Lung microvascular endothelial cell (primary cell): ENCODE results near the gene PECR. TPM values are rescaled to one million over a fixed set of nuclear protein-coding genes. Genes with fewer than 3 reads are reported as not detected.

Source experiments
- DNase-seq, 2 donors: peaks; one replicate each; pipeline versions ENCODE4 v3.0.0 to v3.0.0-alpha.2; 2010; ENCODE audit warnings: low read depth in 2 of 2
- total RNA-seq: library from RNA; depleted of rRNA; stranded (reverse); fragments of >200 nt; gene quantifications from 2 replicates; pipeline ENCODE4 v1.2.1, GENCODE V29; 2014

Gene PECR
- 6.5 and 10.9 TPM in 2 replicates for total RNA-seq

DNA sequence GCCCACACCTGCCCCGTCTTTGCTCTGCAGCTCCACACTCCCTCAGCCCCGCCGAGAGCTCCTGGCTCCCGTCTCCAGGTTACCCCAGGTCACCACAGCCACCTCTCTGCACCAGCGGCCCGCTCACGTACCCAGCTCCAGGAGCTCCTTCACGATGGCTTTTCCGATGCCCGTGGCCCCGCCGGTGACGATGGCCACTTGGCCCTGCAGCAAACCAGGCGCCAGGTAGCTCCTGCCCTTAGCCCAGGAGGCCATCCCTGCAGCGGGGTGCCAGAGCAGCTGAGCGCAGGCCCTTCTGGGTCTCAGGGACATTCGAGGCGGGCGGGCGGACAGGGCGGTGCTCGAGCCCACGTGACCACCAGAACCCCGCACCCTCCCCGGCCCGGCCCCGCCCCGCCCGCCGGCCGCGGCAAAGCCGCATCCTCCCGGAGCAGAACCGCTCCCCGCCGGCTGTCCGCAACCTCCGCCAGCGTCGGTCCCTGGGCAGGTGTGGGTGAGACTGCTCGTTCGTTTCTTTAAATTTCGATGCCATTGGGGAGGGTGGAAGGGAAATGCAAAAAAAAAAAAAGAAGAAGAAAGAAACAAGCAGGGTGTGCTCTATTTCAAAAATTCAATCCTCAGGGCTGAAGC is at the start of gene PECR, which contains the start of gene TMEM169:
Gene PECR, minus strand, starts transcription at position 323 of the 630 bp plus-strand sequence. Its CDS starts 68 bp downstream, at position 255.
Gene TMEM169, plus strand, starts transcription at position 433 of the 630 bp plus-strand sequence. CDS start 14,045 bp downstream, outside the sequence.
- DNase-seq: peak; percentile 43 to 64

DNA sequence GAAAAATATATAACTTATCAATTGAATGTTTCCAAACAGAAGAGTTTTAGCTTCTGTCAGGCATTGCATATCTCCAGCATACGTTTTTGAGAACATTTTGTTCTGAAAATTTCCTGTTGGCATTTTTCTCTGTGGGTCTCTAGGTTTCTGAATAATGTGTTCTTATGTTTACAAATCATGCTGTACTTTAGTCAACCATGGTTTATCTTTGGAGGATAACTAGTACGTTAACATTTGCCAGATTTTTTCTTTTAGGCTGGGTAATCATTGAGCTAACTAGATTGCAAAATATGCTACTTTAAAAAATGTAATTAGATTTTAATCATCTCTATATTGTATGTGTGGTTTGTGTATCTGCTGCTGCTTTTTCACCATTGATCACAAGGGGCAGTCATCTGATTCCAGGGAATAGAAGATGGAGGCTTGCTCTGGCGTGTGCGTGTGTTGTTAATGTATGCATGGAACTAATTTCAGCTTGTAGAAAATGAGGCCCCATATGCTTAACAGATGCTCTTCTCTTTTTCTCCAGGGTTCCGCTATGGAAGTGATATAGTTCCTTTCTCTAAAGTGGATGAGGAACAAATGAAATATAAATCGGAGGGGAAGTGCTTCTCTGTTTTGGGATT is 48.9 kb upstream of the PECR start:
- no peak for DNase-seq

DNA sequence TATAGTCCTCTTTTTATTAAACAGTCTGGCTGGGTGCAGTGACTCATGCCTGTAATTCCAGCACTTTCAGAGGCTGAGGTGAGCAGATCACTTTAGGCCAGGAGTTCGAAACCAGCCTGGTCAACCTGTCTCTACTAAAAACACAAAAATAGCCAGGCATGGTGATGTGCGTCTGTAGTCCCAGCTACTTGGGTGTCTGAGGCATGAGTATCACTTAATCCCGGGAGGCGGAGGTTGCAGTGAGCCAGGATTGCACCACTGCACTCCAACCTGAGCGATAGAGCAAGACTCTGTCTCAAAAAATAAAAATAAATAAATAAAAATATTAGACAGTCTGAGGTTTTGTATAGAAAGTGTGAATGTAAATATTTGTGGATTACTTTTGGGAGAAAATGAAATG is 45.3 kb upstream of the PECR start:
- no peak for DNase-seq

DNA sequence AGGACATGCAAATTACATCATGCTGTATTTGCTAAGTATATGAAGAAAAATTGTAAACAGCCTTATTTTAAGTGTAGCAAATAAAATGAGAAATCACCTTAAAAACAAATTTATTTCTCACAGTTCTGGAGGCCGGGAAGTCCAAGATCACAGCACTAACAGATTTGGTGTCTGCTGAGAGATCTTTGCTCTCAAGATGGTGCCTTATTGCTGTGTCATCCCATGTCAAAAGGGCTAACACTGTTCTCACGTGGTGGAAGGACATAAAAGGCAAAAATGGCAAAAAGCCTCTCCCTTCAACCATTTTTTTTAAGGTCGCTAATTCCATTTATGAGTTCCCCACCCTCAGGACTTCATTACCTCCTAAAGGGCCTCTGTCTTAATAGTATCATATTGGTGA is 39.6 kb upstream of the PECR start:
- DNase-seq: no peak

DNA sequence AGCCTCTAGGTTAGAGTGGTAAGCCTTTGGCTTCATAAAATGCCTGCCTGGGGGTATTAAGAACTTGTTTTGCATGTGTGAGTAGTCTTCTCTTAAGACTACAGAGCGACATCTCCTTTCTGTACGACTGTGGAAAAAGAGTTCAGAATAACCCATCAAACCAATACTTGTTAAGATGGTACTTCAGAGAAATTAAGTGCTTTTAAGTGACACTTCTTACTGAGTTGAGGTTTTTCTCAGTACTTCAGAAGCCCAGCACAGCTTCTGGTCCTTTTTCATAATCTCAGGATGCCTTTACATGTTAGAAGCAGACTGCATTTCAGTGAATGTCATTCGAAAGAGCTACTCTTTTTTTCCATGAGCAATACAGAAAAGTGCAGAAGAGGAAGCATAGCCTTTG is 38.4 kb upstream of the PECR start:
- no peak for DNase-seq

DNA sequence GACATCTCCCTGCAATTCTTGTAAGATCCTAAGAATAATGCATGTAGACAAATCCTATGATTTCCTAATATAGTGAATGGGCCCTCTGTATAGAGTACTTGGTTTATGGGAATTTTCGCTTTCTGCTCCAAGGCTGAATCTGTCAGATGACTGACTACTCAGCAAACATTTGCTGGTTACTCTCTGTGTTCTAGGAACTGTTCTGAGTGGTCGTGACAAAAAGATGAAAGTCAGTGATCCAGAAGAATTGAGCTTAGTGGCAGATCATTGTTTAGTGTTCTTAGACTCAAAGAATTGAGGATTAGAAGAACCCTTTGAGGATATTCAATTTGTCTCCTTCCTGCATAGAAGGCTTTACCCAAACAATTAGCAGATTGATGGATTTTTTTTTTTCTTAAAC is 37.5 kb upstream of the PECR start:
- DNase-seq: no peak

DNA sequence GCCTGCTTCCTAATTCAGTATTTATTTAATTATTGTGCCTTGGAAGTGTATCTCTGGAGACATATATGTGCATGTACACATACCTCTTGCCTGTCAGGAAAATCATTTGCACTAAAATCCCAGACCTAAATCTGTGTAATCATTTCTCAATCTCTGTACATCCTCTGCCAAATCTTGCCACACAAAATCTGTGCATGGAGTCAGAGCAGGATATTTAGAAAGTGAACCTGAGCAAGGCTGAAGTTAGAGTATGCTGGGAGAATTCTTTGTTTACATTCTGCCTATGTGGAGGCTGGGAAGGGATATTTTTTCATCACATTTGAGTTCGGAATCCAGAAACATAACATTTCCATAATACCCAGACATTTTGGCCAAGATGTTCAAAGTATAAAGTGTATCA is 36.9 kb upstream of the PECR start:
- no peak for DNase-seq

DNA sequence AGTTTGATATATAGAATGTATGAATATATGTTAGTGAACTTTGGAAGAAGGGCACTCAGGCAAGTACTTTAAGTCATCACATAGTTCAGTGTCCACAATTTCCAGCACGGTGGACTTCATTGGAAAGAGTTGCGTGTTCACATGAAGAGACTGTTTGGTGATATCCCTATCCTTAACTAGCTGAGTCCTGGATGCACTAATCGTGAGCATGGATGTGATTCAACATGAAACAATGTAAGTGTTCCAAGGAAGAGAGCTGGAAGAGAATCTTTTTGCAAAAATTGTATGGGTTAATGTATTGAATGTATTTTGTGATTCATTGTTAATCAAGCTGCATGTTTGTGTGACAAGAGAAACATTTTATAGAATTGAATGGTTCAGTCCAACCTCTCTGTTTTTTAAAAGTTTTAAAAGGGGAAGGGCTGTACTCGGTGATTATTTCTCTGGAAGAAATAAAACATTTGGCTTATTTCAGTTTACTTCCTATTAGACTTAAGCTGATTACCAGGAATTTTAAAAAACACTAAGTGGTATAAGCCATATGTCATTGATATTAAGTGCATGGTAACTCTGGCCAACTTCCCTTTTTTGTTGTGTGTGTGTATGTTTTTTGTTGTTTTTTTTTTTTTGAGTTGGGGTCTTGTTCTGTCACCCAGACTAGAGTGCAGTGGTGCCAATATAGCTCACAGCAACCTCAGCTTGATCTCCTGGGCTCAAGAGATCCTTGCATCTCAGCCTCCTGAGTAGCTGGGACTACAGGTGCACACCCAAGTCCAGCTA is 36.1 kb upstream of the PECR start:
- no peak for DNase-seq

DNA sequence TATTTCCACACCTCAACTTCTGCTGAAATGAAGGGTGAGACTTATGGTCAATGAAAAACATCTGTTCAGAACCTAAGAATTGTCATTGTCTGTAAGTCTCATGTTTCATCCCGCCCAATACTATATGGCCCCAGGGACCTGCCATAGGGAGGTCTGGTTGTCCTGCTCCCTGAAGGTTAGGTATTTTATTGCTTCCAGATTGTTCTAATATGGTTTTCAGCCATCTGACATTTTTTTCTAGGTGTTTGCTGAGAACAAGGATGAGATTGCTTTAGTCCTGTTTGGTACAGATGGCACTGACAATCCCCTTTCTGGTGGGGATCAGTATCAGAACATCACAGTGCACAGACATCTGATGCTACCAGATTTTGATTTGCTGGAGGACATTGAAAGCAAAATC is 34.8 kb upstream of the PECR start:
- no peak for DNase-seq

DNA sequence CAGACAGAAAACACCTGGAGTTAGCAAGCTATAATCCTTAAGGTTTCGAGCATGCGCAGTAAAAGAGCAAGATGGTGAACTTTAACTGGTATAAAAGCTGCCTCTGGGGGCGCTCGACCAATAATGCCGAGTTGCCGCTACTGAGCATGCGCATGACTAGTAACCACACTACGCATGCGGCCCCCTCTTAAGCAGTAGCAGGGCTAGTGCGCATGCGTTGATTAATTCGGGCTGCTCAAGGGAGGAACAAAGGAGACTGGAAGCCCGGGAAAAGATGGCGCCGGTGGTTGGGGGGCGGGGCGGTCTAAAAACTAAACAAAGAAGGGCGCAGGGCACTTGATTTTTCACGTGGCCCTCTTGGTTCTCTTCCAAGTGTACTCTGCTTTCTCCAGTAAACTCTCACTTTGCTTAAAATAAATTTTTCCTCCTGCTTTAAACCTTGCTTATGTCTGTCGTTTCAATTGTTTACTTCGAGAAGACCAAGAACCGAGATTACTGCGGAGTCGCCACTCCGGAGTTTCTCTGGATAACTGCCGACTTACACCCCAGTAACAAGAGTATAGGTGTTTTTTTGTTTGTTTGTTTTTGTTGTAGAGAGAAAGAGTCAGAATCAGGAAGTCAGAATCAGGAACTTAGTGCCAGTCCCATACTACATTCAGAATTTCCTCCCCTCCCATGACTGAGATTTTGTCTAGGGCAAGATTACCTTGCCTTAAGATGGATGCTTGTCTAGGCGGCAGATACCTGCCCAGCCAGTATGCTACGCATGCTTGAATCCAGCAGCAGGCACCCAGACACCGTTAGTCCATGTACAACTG is 33.3 kb upstream of the PECR start:
- peak; percentile 99 to 100 for DNase-seq

DNA sequence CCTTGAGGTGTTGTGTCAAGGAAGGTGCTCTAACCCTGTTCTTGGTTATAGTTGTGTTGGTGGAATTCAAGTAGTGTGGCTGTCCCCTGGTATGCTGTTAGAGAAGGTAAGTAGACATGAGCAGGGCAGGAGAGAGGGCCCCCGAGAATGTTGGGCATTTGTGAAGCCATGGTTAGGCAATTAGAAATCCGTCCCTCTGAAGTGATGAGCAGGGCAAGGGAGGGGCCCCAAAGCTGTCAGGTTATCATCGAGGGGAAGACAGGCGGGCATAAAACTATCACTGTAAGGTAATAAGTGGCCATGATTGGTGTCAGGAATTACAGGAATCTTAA is 32.7 kb upstream of the PECR start:
- no peak for DNase-seq

DNA sequence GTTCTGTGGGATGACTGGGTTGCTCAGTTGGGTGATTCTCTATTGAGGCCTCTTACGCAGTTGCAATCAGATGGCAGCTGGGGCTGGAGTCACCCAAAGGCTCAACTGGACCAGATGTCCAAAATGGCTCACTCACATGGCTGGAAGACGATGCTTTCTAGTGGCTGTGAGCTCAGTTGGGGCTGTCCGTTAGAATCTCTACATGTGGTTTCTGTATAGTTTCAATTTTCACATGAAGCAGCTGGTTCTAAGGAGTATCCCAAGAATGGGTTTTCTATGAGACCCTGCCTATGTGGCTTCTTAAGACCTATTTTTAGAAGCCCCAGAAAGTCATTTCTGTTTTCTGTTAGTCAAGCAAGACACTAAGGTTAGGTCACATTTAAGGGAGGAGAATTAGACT is 32.0 kb upstream of the PECR start:
- no peak for DNase-seq

DNA sequence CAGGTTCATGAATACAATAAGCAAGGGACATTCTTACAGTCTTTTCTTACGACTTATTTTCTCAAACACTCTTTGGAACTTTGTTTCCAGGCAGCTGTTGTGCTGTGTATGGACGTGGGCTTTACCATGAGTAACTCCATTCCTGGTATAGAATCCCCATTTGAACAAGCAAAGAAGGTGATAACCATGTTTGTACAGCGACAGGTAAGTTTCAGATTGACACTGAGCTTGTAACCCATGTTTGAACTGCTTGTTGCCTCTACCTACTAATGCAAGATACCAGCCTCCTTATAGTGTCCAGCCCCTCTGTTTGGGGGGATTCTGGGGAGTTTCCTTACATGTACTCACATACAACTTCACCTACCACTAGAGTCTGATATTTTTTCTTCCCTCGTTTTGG is 31.3 kb upstream of the PECR start:
- no peak for DNase-seq

DNA sequence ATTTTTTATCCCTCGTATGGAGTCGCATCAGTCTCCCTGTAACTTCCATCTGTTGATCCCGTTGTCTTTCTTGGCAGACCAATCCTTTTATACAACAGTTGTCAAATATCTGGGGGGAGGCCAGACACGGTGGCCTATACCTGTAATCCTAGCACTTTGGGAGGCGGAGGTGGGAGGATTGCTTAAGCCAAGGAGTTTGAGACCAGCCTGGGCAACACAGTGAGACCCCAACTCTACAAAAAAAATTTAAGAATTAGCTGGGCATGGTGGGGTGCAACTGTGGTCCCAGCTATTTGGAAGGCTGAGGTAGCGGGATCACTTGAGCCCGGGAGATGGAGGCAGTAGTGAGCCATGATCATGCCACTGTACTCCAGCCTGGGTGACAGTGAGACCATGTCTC is 29.5 kb upstream of the PECR start:
- DNase-seq: no peak

DNA sequence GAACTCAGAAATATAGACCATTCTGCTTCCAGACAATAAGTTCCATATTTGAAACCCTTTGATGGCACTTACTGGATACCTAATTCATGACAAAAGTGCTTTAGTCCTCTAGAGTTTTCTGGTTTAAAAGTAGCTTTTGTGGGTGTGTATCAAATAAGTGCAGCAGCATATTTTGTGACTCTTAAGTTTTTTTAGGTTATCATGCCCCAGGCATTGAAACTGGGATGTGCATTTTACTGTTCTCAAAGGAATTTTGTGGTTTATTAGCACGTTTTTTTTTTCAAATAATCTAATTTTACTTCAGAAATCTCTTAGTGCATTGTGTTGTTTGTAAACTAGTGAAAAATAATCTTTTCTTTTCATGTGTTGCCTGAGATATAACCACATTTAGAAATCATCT is 29.0 kb upstream of the PECR start:
- no peak for DNase-seq

DNA sequence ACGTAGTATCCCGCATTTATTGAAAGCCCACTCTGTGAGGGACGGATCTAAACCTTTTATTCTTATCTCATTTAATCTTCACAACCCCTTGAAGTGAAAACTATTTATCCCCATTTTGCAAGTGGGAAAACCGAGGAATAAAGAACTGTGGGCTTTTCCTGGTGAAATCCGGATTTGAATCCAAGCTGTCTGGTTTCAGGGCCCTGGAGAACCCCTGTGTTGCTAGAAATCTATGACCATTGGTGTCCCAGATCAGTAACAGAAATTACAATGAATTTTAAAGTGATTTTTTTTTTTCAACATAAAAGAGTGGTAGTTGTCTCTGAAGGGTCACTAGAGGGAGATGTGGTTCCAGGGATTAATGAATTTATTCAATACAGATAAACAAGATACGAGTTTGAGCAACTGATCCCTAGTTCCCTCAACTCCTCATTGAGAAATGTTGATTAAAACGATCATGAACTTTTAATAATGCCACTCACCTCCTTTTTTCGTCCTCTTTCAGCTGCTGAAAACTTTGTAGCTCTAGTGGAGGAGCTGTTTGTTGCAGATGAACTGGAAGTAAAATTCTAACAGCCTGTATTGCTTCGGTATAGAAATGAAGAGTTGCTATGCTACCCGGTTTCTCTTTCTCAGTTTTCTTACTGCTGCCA is 28.5 kb upstream of the PECR start:
- DNase-seq: peak; percentile 64 to 73

DNA sequence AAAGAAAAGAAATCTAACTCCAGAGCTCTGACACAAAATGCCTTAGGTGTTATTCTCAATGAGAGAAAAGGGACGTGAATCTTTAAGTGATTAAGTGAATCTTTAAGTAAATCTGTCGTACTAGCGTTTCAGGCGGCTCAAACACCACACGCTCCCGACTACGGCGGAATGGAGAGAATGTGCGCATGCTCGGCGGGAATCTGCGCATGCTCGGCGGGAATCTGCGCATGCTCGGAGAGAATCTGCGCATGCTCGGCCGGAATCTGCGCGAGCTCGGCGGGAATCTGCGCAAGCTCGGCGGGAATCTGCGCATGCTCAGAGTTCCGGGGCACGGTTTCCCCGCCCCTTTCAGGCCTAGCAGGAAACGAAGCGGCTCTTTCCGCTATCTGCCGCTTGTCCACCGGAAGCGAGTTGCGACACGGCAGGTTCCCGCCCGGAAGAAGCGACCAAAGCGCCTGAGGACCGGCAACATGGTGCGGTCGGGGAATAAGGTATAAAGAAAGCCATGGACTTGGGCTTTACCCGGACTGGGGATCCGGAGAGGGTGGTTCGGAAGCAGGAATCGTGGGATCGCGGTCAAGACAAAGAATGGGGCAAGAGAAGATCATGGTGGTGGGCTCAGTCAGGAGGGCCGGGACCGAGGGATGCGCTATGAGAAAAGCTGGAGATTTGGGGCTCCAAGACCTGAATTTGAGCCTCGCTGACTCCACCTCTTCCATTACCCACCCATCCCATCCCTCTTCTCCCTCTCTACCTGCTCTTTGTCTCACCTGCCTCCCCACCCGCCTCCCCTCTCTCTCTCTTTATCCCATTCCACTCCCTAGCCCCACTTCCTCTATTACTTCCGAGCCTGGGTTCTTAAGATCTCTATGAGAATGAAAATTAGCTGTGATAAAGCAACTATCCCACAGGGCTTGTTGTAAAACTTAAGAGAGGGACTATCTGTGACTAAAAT is 27.6 kb upstream of the PECR start, which contains the start of gene XRCC5:
Gene XRCC5, plus strand, starts transcription at position 382 of the 955 bp plus-strand sequence. Its CDS starts 89 bp downstream, at position 471.
- DNase-seq: peak; percentile 97 to 98

DNA sequence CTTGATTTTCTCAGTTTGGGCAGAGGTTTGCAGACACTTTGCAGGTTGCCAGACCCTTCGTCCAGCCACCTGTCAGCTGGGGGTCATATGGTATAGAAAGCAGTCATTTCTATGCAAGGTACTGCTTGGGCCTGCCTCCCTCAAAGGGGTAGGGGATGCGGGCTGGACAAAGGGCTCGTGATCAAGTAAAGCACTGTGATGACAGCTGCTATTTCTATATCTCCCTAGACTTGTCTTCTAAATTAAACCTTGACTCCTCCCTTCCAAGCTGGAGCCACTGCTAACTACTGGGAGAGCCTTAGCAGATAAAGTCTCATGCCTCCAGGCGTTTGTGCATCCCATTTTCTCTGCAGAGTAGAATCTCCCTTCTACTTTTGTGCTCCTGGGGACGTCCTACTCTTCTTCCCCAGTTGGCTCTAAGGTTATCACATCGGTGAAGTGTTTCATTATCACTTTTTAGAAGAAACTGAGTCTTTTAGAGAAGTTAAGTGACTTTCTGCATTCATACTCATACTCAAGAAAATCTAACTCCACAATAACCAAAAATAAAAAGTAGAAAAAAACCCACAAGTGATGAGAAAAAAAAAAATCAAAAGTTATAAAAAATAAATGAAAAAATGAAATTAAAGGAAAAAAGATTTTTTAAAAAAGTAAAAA is 26.8 kb upstream of the PECR start:
- no peak for DNase-seq

DNA sequence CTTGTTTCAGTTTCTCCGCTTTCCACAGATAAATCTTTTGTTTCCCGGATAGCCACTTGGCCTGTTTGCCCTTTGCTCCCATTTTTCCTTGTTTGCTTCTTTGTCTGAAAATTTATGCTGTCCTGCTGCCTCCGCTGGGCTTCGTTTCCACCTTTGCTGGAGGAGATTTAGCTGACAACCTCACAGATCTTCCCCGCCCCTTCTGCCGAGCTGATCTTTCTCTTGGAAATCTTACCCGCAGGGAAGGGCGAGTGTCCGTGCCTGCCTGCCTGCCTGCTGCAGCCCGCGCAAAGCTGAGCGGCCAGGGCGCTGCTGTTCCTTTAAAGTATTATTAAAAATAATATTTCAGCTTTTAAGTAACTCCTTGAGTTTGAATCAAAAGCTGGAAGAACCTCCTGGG is 26.2 kb upstream of the PECR start:
- no peak for DNase-seq

DNA sequence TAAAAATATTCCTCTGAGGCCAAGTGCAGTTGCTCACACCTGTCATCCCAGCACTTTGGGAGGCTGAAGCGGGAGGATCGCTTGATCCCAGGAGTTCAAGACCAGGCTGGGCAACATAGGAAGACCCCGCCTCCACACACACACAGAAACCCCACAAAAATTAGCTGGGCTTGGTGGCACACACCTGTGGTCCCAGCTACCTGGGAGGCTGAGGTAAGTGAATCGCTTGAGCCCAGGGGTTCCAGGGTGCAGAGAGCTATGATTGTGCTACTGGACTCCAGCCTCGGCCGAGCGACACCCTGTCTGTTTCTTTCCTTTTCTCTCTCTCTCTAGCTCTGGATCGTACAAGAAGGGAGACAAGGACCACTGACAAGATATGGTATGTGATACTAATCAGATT is 25.7 kb upstream of the PECR start:
- DNase-seq: no peak
